PFSK-1 (cell line): ENCODE data around the gene AMMECR1L.

Source experiments
- FOXP2 ChIP-seq: optimal IDR thresholded peaks from 2 replicates; pipeline ENCODE3; 2011; ENCODE audit warnings: borderline replicate concordance, control low read depth, inconsistent platforms; ENCODE audit not compliant: insufficient read depth; ENCODE audit errors: extremely low read length, extremely low read depth
- POLR2AphosphoS5 ChIP-seq: IDR thresholded peaks from 2 replicates; pipeline ENCODE4 v1.6.1; 2012; ENCODE audit warnings: low read depth, mild to moderate bottlenecking, control low read depth, low read length, moderate library complexity
- SIN3A ChIP-seq: IDR thresholded peaks from 2 replicates; pipeline ENCODE4 v1.6.1; 2012; ENCODE audit warnings: mild to moderate bottlenecking, low read length, moderate library complexity, borderline replicate concordance; ENCODE audit not compliant: insufficient read depth
- TAF1 ChIP-seq: IDR thresholded peaks from 2 replicates; pipeline ENCODE4 v1.6.1; 2012; ENCODE audit warnings: low read length, control low read depth, borderline replicate concordance; ENCODE audit not compliant: insufficient read depth
- TF ChIP-seq, protein P1 (sequence below), 2 experiments: IDR thresholded peaks; 2 replicates each; pipeline versions ENCODE4 v1.6.1 to v1.8.0; 2011 to 2012; ENCODE audit warnings: low read depth in 2 of 2, low read length in 2 of 2, control low read depth in 1 of 2, inconsistent platforms in 1 of 2, mild to moderate bottlenecking in 1 of 2, moderate library complexity in 1 of 2; ENCODE audit not compliant: insufficient read depth in 1 of 2

The AMMECR1L gene

DNA sequence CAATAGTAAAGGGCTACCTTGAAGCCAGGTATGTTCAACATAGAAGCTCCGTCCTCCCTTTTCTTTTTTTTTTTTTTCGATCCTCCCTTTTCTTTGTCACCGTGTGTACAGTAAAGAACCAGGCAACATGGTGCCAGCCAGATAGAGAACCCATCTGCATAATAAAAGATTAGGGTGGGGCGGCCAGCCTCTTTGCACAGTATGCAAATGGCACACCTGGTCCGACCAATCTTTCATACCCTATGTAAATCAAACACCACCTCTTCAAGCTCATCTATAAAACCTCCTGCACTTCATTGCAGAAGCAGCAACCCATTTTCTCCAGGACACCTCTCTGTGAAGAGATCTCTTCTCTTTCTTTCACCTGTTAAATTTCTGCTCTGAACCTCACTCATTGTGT lies 67.5 kb downstream of the AMMECR1L start:
- TF ChIP-seq SIN3A (no peak), POLR2AphosphoS5 (no peak), TAF1 (no peak), FOXP2 (no peak)
- TF ChIP-seq, protein P1, sequence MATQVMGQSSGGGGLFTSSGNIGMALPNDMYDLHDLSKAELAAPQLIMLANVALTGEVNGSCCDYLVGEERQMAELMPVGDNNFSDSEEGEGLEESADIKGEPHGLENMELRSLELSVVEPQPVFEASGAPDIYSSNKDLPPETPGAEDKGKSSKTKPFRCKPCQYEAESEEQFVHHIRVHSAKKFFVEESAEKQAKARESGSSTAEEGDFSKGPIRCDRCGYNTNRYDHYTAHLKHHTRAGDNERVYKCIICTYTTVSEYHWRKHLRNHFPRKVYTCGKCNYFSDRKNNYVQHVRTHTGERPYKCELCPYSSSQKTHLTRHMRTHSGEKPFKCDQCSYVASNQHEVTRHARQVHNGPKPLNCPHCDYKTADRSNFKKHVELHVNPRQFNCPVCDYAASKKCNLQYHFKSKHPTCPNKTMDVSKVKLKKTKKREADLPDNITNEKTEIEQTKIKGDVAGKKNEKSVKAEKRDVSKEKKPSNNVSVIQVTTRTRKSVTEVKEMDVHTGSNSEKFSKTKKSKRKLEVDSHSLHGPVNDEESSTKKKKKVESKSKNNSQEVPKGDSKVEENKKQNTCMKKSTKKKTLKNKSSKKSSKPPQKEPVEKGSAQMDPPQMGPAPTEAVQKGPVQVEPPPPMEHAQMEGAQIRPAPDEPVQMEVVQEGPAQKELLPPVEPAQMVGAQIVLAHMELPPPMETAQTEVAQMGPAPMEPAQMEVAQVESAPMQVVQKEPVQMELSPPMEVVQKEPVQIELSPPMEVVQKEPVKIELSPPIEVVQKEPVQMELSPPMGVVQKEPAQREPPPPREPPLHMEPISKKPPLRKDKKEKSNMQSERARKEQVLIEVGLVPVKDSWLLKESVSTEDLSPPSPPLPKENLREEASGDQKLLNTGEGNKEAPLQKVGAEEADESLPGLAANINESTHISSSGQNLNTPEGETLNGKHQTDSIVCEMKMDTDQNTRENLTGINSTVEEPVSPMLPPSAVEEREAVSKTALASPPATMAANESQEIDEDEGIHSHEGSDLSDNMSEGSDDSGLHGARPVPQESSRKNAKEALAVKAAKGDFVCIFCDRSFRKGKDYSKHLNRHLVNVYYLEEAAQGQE (IDR thresholded peaks at IDR 0.05; ENCODE audit: insufficient read depth in 1 of 2, low read depth in 2 of 2, low read length in 2 of 2): no peak

DNA sequence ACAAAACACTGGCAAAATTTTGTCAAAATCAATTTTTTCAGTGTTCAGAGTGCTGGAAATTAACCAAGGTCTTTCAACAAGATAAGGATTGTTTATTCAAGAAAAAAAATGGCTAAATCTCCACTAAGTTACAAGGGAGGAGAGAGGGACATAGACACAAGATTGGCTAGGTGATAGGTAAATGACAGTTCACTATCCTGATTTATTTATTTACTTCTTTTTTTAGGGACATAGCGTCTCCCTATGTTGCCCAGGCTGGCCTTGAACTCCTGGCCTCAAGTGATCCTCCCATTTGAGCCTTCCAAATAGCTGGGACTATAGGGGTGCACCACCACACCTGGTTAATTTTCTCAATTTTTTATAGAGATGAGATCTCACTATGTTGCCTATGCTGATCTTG lies 71.1 kb downstream of the AMMECR1L start:
- TF ChIP-seq FOXP2 (no peak), TAF1 (no peak), POLR2AphosphoS5 (no peak), SIN3A (no peak)
- TF ChIP-seq, protein P1 (IDR thresholded peaks at IDR 0.05; ENCODE audit: insufficient read depth in 1 of 2, low read depth in 2 of 2, low read length in 2 of 2): no peak
